Right lobe of liver (tissue), 4 donors: ENCODE data around the gene GSDME.

ENCODE experiments used
- CTCF ChIP-seq, 4 donors: fragments of 200-600 bp in 3 of 4; fragments of 450-650 bp in 1 of 4; IDR thresholded peaks; one replicate each; pipeline versions ENCODE4 v1.5.1 to v1.8.0; 2016 to 2022; ENCODE audit warnings: antibody characterized with exemption in 4 of 4, mild to moderate bottlenecking in 2 of 4
- POLR2A ChIP-seq: fragments of 450-650 bp; IDR thresholded peaks from one replicate; pipeline ENCODE4 v1.6.1; 2017; ENCODE audit warnings: antibody characterized with exemption, mild to moderate bottlenecking
- donor health status: DM: no; HTN: no; CAD: no.
- donor health status: DM: no; HTN: no; CAD: no.
- donor health status: DM: no; HTN: yes; CAD: no.

- TF ChIP-seq POLR2A (no peak), CTCF (IDR thresholded peaks at IDR 0.05) (no peak)
These were observed 51.8 kb downstream of the GSDME start for GRCh38 chr7:24705461-24705954.
